GM23338 (cell line): ENCODE data around the gene KCNMA1. TPM values are rescaled to one million over a fixed set of nuclear protein-coding genes. Genes with fewer than 3 reads are reported as not detected.

Experiments
- ATAC-seq: fragments of 200-7000 bp; cut with Tn5 transposase; 3 replicates; pipeline ENCODE4 v1.9.1; 2020
- DNase-seq: peaks from one replicate; pipeline ENCODE4 v3.0.0-alpha.2; 2015; ENCODE audit warnings: low spot score
- H2AFZ ChIP-seq: fragments of 200-600 bp; sonication (generic); 2 replicates; pipeline ENCODE4 v1.8.0; 2016; ENCODE audit warnings: antibody characterized with exemption, mild to moderate bottlenecking, moderate library complexity
- H3F3A ChIP-seq: fragments of 200-600 bp; sonication (generic); replicated peaks from 2 replicates; pipeline ENCODE4 v1.8.0; 2017; ENCODE audit warnings: antibody characterized with exemption, mixed run types, low read depth
- H3K27ac ChIP-seq: fragments of 200-600 bp; sonication (generic); 2 replicates; pipeline ENCODE4 v1.6.1; 2016; ENCODE audit warnings: low read depth
- H3K27me3 ChIP-seq: fragments of 200-600 bp; sonication (generic); 2 replicates; pipeline ENCODE4 v1.8.0; 2016; ENCODE audit warnings: mild to moderate bottlenecking, mixed run types, moderate library complexity; ENCODE audit not compliant: insufficient read depth
- H3K36me3 ChIP-seq: fragments of 200-600 bp; sonication (generic); 2 replicates; pipeline ENCODE4 v1.8.0; 2016; ENCODE audit warnings: mild to moderate bottlenecking; ENCODE audit not compliant: insufficient read depth
- H3K4me1 ChIP-seq: fragments of 200-600 bp; sonication (generic); 2 replicates; pipeline ENCODE4 v1.8.0; 2016; ENCODE audit warnings: mild to moderate bottlenecking, moderate library complexity; ENCODE audit not compliant: insufficient read depth
- H3K4me2 ChIP-seq: fragments of 200-600 bp; sonication (generic); 2 replicates; pipeline ENCODE4 v1.7.1; 2017; ENCODE audit warnings: mixed run types
- H3K4me3 ChIP-seq: fragments of 200-600 bp; sonication (generic); 2 replicates; pipeline ENCODE4 v1.6.1; 2016; ENCODE audit warnings: mixed run types
- H3K79me2 ChIP-seq: fragments of 200-600 bp; sonication (generic); replicated peaks from 2 replicates; pipeline ENCODE4 v1.8.0; 2017; ENCODE audit warnings: mild to moderate bottlenecking; ENCODE audit not compliant: insufficient read depth
- H3K9me2 ChIP-seq: fragments of 200-600 bp; sonication (generic); 2 replicates; pipeline ENCODE4 v1.8.0; 2017; ENCODE audit not compliant: insufficient read depth
- H4K20me1 ChIP-seq: fragments of 200-600 bp; sonication (generic); replicated peaks from 2 replicates; pipeline ENCODE4 v1.8.0; 2017; ENCODE audit warnings: mild to moderate bottlenecking; ENCODE audit not compliant: insufficient read depth
- H3K27ac Mint-ChIP-seq: 2 replicates; pipeline ENCODE4 v1.8.0; 2020; ENCODE audit warnings: inconsistent platforms, mild to moderate bottlenecking, moderate library complexity, mixed read lengths
- H3K27me3 Mint-ChIP-seq: 3 replicates; pipeline ENCODE4 v1.8.0; 2022; ENCODE audit warnings: low read depth, mild to moderate bottlenecking, moderate library complexity, mixed read lengths, inconsistent platforms; ENCODE audit not compliant: insufficient read depth, poor library complexity
- H3K36me3 Mint-ChIP-seq: 3 replicates; pipeline ENCODE4 v1.8.0; 2021; ENCODE audit warnings: low read depth, mild to moderate bottlenecking, inconsistent platforms, moderate library complexity, mixed read lengths
- H3K4me1 Mint-ChIP-seq: 3 replicates; pipeline ENCODE4 v1.8.0; 2020; ENCODE audit warnings: mild to moderate bottlenecking, inconsistent platforms, mixed read lengths
- H3K4me3 Mint-ChIP-seq: 3 replicates; pipeline ENCODE4 v1.8.0; 2021; ENCODE audit warnings: moderate library complexity, mild to moderate bottlenecking, inconsistent platforms, mixed read lengths
- H3K9me3 Mint-ChIP-seq: 3 replicates; pipeline ENCODE4 v1.8.0; 2020; ENCODE audit warnings: moderate library complexity, mild to moderate bottlenecking, inconsistent platforms, mixed read lengths
- CREB1 ChIP-seq: fragments of 250-450 bp; sonication (Bioruptor Pico); IDR thresholded peaks from 2 replicates; pipeline ENCODE4 v1.5.0; 2020; ENCODE audit warnings: low read depth, mild to moderate bottlenecking, moderate library complexity
- EZH2 ChIP-seq: fragments of 200-600 bp; sonication (generic); IDR thresholded peaks from one replicate; pipeline ENCODE4 v1.8.0; 2017; ENCODE audit warnings: antibody characterized with exemption, mild to moderate bottlenecking, low read depth; ENCODE audit not compliant: unreplicated experiment
- JUNB ChIP-seq: IDR thresholded peaks from one replicate; pipeline ENCODE4 v1.6.1; 2016; ENCODE audit warnings: antibody characterized with exemption; ENCODE audit not compliant: unreplicated experiment
- NANOG ChIP-seq: IDR thresholded peaks from 2 replicates; pipeline ENCODE4 v1.6.1; 2016; ENCODE audit warnings: antibody characterized with exemption, borderline replicate concordance
- POLR2AphosphoS5 ChIP-seq: IDR thresholded peaks from 2 replicates; pipeline ENCODE4 v1.6.1; 2016; ENCODE audit warnings: antibody characterized with exemption, low read depth
- STAT1 ChIP-seq: IDR thresholded peaks from one replicate; pipeline ENCODE4 v1.6.1; 2016; ENCODE audit warnings: antibody characterized with exemption; ENCODE audit not compliant: unreplicated experiment
- ZNF114 ChIP-seq: fragments of 250-450 bp; sonication (Bioruptor Pico); IDR thresholded peaks from 2 replicates; pipeline ENCODE4 v1.5.0; 2020; ENCODE audit warnings: mild to moderate bottlenecking, moderate library complexity
- ZNF331 ChIP-seq: fragments of 250-450 bp; sonication (Bioruptor Pico); IDR thresholded peaks from 2 replicates; pipeline ENCODE4 v1.5.0; 2020; ENCODE audit warnings: low read depth, mild to moderate bottlenecking, moderate library complexity
- polyA plus RNA-seq: library from polyadenylated mRNA; unstranded; fragments of >200 nt; fragmentation: Nextera tagmentation; extraction: Ambion mirVana; gene quantifications from 2 replicates; pipeline ENCODE4 v1.2.1, GENCODE V29; 2016
- total RNA-seq: library from RNA; depleted of rRNA; stranded (reverse); fragments of >200 nt; shearing (Covaris generic); gene quantifications from 2 replicates; pipeline ENCODE4 v1.2.3, GENCODE V29; 2014
- TF ChIP-seq, protein P1 (sequence below): IDR thresholded peaks from 2 replicates; pipeline ENCODE4 v1.6.1; 2016; ENCODE audit warnings: antibody characterized with exemption
- TF ChIP-seq, protein P2 (sequence below): IDR thresholded peaks from one replicate; pipeline ENCODE4 v1.6.1; 2018; ENCODE audit warnings: antibody characterized with exemption; ENCODE audit not compliant: unreplicated experiment
- TF ChIP-seq, protein P3 (sequence below): fragments of 250-450 bp; sonication (Bioruptor Pico); IDR thresholded peaks from 2 replicates; pipeline ENCODE4 v1.5.0; 2020; ENCODE audit warnings: mild to moderate bottlenecking, moderate library complexity

KCNMA1 gene
- total and polyA plus RNA-seq, 2 experiments from 2014 or later, result 8.2 to 9.0 TPM

DNA sequence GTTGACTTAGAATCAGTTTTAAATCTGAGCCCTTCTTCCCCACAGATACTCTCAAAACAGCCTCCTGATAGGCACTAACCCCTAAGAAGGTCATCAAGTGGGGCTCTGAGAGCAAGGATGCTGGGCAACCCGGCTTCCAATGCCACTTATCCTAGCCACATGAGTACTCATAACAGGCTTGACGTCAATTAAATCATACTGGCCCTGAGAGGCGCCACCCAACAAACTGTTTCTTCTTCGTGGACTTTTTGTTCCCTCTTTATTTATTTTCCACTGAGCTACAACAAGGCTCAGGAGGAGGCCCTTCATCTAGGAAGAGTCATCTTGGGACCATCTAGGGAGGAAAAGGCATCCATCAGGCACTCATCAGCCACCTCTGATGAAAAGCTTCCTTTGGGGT, 255.9 kb downstream of the KCNMA1 start (continued):
- TF ChIP-seq ZNF331 (CRISPR knock-in tag) (no peak), STAT1 (no peak), POLR2AphosphoS5 (no peak), ZNF114 (no peak), CREB1 (CRISPR knock-in tag) (no peak)
- TF ChIP-seq, protein P1, sequence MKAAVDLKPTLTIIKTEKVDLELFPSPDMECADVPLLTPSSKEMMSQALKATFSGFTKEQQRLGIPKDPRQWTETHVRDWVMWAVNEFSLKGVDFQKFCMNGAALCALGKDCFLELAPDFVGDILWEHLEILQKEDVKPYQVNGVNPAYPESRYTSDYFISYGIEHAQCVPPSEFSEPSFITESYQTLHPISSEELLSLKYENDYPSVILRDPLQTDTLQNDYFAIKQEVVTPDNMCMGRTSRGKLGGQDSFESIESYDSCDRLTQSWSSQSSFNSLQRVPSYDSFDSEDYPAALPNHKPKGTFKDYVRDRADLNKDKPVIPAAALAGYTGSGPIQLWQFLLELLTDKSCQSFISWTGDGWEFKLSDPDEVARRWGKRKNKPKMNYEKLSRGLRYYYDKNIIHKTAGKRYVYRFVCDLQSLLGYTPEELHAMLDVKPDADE, result no peak

DNA sequence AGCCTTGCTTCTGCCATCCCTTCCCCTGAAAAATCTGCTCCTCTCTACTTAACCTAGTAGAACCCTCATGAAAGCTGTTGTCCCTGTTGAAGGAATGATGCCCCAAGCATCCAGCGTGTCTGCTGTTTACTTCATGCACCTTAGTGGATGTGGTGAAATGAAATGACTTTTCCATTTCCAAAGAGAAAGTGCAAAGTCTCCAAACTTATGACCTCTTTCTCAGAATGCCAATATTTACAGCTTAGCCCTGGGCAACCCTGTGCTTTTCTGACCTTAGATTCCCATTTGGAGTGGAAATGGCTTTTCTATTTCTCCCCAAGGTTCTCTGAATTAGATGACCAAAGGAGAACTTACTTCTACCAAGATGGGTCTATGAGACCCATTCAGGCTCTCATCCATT, 256.9 kb downstream of the KCNMA1 start:
- Mint-ChIP-seq H3K36me3 (no peaks in the 10 kb centered on the region), H3K27ac (no peak overlapping the region), H3K4me1 (no peaks in the 10 kb centered on the region; the same call in 2 of the 3 replicates), H3K9me3 (no peaks in the 10 kb centered on the region), H3K27me3 (no peaks in the 10 kb centered on the region), H3K4me3 (no peak overlapping the region)
- 0 out of 2 replicates have a peak, but pooled peaks cover 3% of the 10 kb centered on the region for H3K9me2 ChIP-seq
- ATAC-seq, result no peak
- no peaks in the 10 kb centered on the region for H3K36me3 ChIP-seq
- H3F3A ChIP-seq, result no peaks in the 10 kb centered on the region
- H4K20me1 ChIP-seq, result no peaks in the 10 kb centered on the region
- H3K4me3 ChIP-seq, result no peak overlapping the region
- H3K4me2 ChIP-seq, result no peak overlapping the region
- no peak for DNase-seq
- no peak overlapping the region for H2AFZ ChIP-seq
- H3K4me1 ChIP-seq, result no peaks in the 10 kb centered on the region; the same call in 1 of the 2 replicates
- H3K27ac ChIP-seq, result no peak overlapping the region
- no peaks in the 10 kb centered on the region for H3K79me2 ChIP-seq
- H3K27me3 ChIP-seq, result no peaks in the 10 kb centered on the region
- TF ChIP-seq EZH2, result no peak
- TF ChIP-seq JUNB, result no peak
- no peak for TF ChIP-seq NANOG
- no peak for TF ChIP-seq STAT1
- TF ChIP-seq ZNF114, result no peak
- TF ChIP-seq, protein P1, result no peak
- TF ChIP-seq, protein P2, sequence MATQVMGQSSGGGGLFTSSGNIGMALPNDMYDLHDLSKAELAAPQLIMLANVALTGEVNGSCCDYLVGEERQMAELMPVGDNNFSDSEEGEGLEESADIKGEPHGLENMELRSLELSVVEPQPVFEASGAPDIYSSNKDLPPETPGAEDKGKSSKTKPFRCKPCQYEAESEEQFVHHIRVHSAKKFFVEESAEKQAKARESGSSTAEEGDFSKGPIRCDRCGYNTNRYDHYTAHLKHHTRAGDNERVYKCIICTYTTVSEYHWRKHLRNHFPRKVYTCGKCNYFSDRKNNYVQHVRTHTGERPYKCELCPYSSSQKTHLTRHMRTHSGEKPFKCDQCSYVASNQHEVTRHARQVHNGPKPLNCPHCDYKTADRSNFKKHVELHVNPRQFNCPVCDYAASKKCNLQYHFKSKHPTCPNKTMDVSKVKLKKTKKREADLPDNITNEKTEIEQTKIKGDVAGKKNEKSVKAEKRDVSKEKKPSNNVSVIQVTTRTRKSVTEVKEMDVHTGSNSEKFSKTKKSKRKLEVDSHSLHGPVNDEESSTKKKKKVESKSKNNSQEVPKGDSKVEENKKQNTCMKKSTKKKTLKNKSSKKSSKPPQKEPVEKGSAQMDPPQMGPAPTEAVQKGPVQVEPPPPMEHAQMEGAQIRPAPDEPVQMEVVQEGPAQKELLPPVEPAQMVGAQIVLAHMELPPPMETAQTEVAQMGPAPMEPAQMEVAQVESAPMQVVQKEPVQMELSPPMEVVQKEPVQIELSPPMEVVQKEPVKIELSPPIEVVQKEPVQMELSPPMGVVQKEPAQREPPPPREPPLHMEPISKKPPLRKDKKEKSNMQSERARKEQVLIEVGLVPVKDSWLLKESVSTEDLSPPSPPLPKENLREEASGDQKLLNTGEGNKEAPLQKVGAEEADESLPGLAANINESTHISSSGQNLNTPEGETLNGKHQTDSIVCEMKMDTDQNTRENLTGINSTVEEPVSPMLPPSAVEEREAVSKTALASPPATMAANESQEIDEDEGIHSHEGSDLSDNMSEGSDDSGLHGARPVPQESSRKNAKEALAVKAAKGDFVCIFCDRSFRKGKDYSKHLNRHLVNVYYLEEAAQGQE, result no peak
- no peak for TF ChIP-seq CREB1 (CRISPR knock-in tag)
- TF ChIP-seq, protein P3, sequence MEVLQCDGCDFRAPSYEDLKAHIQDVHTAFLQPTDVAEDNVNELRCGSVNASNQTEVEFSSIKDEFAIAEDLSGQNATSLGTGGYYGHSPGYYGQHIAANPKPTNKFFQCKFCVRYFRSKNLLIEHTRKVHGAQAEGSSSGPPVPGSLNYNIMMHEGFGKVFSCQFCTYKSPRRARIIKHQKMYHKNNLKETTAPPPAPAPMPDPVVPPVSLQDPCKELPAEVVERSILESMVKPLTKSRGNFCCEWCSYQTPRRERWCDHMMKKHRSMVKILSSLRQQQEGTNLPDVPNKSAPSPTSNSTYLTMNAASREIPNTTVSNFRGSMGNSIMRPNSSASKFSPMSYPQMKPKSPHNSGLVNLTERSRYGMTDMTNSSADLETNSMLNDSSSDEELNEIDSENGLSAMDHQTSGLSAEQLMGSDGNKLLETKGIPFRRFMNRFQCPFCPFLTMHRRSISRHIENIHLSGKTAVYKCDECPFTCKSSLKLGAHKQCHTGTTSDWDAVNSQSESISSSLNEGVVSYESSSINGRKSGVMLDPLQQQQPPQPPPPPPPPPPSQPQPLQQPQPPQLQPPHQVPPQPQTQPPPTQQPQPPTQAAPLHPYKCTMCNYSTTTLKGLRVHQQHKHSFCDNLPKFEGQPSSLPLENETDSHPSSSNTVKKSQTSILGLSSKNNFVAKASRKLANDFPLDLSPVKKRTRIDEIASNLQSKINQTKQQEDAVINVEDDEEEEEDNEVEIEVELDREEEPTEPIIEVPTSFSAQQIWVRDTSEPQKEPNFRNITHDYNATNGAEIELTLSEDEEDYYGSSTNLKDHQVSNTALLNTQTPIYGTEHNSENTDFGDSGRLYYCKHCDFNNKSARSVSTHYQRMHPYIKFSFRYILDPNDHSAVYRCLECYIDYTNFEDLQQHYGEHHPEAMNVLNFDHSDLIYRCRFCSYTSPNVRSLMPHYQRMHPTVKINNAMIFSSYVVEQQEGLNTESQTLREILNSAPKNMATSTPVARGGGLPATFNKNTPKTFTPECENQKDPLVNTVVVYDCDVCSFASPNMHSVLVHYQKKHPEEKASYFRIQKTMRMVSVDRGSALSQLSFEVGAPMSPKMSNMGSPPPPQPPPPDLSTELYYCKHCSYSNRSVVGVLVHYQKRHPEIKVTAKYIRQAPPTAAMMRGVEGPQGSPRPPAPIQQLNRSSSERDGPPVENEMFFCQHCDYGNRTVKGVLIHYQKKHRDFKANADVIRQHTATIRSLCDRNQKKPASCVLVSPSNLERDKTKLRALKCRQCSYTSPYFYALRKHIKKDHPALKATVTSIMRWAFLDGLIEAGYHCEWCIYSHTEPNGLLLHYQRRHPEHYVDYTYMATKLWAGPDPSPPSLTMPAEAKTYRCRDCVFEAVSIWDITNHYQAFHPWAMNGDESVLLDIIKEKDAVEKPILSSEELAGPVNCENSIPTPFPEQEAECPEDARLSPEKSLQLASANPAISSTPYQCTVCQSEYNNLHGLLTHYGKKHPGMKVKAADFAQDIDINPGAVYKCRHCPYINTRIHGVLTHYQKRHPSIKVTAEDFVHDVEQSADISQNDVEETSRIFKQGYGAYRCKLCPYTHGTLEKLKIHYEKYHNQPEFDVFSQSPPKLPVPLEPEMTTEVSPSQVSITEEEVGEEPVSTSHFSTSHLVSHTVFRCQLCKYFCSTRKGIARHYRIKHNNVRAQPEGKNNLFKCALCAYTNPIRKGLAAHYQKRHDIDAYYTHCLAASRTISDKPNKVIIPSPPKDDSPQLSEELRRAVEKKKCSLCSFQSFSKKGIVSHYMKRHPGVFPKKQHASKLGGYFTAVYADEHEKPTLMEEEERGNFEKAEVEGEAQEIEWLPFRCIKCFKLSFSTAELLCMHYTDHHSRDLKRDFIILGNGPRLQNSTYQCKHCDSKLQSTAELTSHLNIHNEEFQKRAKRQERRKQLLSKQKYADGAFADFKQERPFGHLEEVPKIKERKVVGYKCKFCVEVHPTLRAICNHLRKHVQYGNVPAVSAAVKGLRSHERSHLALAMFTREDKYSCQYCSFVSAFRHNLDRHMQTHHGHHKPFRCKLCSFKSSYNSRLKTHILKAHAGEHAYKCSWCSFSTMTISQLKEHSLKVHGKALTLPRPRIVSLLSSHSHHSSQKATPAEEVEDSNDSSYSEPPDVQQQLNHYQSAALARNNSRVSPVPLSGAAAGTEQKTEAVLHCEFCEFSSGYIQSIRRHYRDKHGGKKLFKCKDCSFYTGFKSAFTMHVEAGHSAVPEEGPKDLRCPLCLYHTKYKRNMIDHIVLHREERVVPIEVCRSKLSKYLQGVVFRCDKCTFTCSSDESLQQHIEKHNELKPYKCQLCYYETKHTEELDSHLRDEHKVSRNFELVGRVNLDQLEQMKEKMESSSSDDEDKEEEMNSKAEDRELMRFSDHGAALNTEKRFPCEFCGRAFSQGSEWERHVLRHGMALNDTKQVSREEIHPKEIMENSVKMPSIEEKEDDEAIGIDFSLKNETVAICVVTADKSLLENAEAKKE, result no peak
- TF ChIP-seq ZNF331 (CRISPR knock-in tag), result no peak
- TF ChIP-seq POLR2AphosphoS5, result no peak
